BE2C (cell line): ENCODE data around the gene TRUB2.

Source experiments
- DNase-seq: peaks from one replicate; pipeline ENCODE4 v3.0.0-alpha.2; 2020
- H3K27me3 ChIP-seq: fragments of 250-450 bp; sonication (Bioruptor Pico); 2 replicates; pipeline ENCODE4 v1.5.1; 2020; ENCODE audit warnings: mild to moderate bottlenecking
- H3K36me3 ChIP-seq: fragments of 250-450 bp; sonication (Bioruptor Pico); 2 replicates; pipeline ENCODE4 v1.5.1; 2020; ENCODE audit warnings: mild to moderate bottlenecking
- H3K4me1 ChIP-seq: fragments of 250-450 bp; sonication (Bioruptor Pico); 2 replicates; pipeline ENCODE4 v1.5.1; 2020
- H3K4me3 ChIP-seq: 2 replicates; pipeline ENCODE4 v1.5.1; 2011; ENCODE audit warnings: low read depth, low read length
- H3K9me3 ChIP-seq: fragments of 250-450 bp; sonication (Bioruptor Pico); 2 replicates; pipeline ENCODE4 v1.5.1; 2020
- TF ChIP-seq, protein P1 (sequence below): IDR thresholded peaks from 2 replicates; pipeline ENCODE4 v1.5.1; 2012; ENCODE audit warnings: mild to moderate bottlenecking, low read depth, low read length

The TRUB2 gene

DNA sequence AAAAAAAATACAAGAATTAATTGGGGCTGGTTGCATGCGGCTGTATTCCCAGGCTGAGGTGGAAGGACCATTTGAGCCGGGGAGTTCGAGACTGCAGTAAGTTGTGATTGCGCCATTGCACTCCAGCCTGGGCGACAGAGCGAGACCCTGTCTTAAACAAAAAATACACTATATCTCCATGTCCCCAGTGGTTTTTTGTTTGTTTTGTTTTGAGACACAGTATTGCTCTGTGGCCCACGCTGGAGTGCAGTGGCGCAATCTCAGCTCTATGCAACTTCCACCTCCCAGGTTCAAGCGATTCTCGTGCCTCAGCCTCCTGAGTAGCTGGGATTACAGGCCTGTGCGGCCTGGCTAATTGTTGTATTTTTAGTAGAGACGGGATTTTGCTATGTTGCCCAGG, 1.5 kb upstream of the TRUB2 start:
- no peaks in the 10 kb centered on the region for H3K4me1 ChIP-seq
- H3K36me3 ChIP-seq = peaks cover 25% of the 10 kb centered on the region
- no peak for DNase-seq
- no peaks in the 10 kb centered on the region for H3K27me3 ChIP-seq
- peak overlapping the region; percentile 71 for H3K4me3 ChIP-seq
- TF ChIP-seq, protein P1, sequence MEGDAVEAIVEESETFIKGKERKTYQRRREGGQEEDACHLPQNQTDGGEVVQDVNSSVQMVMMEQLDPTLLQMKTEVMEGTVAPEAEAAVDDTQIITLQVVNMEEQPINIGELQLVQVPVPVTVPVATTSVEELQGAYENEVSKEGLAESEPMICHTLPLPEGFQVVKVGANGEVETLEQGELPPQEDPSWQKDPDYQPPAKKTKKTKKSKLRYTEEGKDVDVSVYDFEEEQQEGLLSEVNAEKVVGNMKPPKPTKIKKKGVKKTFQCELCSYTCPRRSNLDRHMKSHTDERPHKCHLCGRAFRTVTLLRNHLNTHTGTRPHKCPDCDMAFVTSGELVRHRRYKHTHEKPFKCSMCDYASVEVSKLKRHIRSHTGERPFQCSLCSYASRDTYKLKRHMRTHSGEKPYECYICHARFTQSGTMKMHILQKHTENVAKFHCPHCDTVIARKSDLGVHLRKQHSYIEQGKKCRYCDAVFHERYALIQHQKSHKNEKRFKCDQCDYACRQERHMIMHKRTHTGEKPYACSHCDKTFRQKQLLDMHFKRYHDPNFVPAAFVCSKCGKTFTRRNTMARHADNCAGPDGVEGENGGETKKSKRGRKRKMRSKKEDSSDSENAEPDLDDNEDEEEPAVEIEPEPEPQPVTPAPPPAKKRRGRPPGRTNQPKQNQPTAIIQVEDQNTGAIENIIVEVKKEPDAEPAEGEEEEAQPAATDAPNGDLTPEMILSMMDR = no peak
- H3K9me3 ChIP-seq = no peaks in the 10 kb centered on the region

DNA sequence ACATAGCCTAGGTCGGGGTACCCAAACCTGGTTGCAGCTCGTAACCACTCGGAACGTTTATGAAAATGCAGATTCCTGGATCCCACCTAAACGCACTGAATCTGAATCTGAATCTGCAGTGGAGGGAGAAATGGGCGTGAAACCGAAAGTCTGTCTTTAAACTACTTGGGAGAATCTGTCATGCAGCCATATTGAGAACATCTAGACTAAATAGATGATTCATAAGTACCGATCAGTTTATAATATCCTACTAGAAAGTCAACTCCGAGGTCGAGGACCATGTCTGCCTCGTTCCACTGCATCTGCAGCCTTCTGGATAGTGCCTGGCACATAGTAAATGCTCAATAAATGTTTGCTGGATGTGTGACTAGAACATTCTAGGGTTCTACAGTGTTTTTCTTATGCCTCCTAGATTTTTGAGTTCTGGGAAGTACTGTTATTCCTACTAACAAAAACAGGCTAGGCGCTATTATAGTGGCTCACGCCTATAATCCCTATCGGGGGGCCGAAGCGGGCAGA, 1.0 kb upstream of the TRUB2 start:
- H3K36me3 ChIP-seq = peaks cover 29% of the 10 kb centered on the region
- H3K27me3 ChIP-seq = no peaks in the 10 kb centered on the region
- TF ChIP-seq, protein P1 = no peak
- H3K9me3 ChIP-seq = no peaks in the 10 kb centered on the region
- DNase-seq = no peak
- H3K4me1 ChIP-seq = no peaks in the 10 kb centered on the region
- H3K4me3 ChIP-seq = peak overlapping the region; percentile 71

- H3K9me3 ChIP-seq = no peaks in the 10 kb centered on the region
- peaks cover 43% of the 10 kb centered on the region for H3K36me3 ChIP-seq
- H3K27me3 ChIP-seq = no peaks in the 10 kb centered on the region
- TF ChIP-seq, protein P1 = no peak
- H3K4me1 ChIP-seq = no peaks in the 10 kb centered on the region
- peak overlapping the region; percentile 71 for H3K4me3 ChIP-seq
- no peak for DNase-seq
These were observed 306 bp downstream of the TRUB2 start for GRCh38 chr9:128321879-128322403.

DNA sequence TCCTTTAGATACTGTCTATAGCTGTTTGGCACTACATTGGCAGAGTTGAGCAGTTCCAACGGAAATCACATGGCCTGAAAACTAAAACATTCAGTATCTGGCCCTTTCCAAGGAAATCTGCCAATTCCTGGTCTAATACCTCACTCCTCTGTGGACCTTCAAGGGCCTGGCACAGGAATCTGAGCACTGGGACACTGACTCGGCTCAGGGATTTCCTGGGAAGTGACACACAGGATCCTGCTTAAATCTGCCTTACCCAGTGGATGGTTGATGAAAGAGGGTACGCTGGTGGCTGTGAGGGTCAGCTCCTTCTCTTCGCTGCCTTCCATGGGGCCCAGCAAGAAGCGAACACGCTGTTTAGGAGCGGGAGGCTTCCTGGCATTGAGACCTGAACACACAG, 904 bp downstream of the TRUB2 start:
- no peaks in the 10 kb centered on the region for H3K27me3 ChIP-seq
- DNase-seq = no peak
- H3K36me3 ChIP-seq = peaks cover 49% of the 10 kb centered on the region
- TF ChIP-seq, protein P1 = no peak
- no peaks in the 10 kb centered on the region for H3K4me1 ChIP-seq
- peak overlapping the region; percentile 71 for H3K4me3 ChIP-seq
- no peaks in the 10 kb centered on the region for H3K9me3 ChIP-seq

DNA sequence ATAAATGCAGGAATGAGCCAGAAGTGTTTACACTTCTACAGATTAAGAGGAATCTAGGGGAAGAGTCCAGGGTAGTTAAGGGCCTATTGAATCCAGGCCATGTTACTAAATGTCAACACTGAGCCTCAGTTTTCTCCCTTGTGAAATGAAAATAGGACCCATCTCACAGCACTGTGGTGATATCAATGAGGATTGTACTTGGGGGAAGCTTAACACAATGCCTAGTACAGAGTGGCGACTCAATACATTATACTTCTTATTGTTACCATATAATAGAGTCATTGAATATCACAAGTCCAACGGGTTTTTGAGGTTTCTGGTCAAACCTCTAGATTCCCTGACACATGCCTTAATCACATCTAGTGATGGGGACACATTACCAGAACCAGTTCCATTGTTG, 4.6 kb downstream of the TRUB2 start:
- Histone ChIP-seq H3K4me3 (no peak overlapping the region), H3K4me1 (no peaks in the 10 kb centered on the region), H3K36me3 (peaks cover 53% of the 10 kb centered on the region), H3K27me3 (no peaks in the 10 kb centered on the region), H3K9me3 (no peaks in the 10 kb centered on the region)
- DNase-seq = no peak
- TF ChIP-seq, protein P1 = no peak

DNA sequence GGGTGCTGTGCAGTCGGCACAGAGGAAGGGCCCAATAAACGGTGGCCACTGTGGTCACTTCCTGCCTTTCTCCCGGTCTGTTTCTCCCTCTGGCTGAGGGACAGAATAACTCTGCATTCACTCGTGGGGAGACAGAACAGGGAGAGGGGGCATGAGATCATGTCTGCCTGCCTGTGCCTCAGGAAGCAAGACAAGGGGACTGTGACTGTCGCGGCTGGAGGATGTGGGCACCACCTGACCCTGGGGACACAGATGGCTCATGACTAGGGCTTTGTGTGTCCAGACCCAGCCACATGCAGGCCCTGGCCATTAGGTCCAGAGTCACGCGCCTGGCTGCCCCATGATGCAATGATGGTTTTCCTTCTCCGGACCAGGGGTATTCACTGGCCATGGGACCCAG, 5.8 kb downstream of the TRUB2 start:
- Histone ChIP-seq H3K4me1 (no peaks in the 10 kb centered on the region), H3K27me3 (no peaks in the 10 kb centered on the region), H3K36me3 (peaks cover 53% of the 10 kb centered on the region), H3K9me3 (no peaks in the 10 kb centered on the region), H3K4me3 (no peak overlapping the region)
- TF ChIP-seq, protein P1 = no peak
- DNase-seq = no peak
